Fibroblast of pulmonary artery (primary cell): ENCODE measurements around the gene ZKSCAN8.
"Not testable (repeated sequence)": the region's sequence is repeated elsewhere in the genome, so short reads cannot be mapped to it uniquely, and the experiment has no call there.

Experiments
- DNase-seq: peaks from one replicate; pipeline ENCODE4 v3.0.0-alpha.2; 2010; ENCODE audit warnings: low read depth
- H3K4me3 ChIP-seq: replicated peaks from 2 replicates; pipeline ENCODE4 v1.5.1; 2011; ENCODE audit warnings: low read depth, mild to moderate bottlenecking, control low read depth, low read length, moderate library complexity
- CTCF ChIP-seq: IDR thresholded peaks from 2 replicates; pipeline ENCODE4 v1.5.1; 2011; ENCODE audit warnings: mild to moderate bottlenecking, control low read depth, low read length, inconsistent platforms; ENCODE audit errors: missing control alignments

The ZKSCAN8 gene

GRCh38 chr6:28141500-28142329 is at the start of gene ZKSCAN8:
Gene ZKSCAN8 (plus strand): TSS chr6:28141883. CDS start chr6:28148408, 6,525 bp downstream.
- no peak for TF ChIP-seq CTCF
- peak; percentile 89 for DNase-seq
- H3K4me3 ChIP-seq = peak within 1 kb of the TSS; percentile 88

GRCh38 chr6:28102222-28102621 is 39.5 kb upstream of the ZKSCAN8 start:
- DNase-seq = not testable (repeated sequence)

GRCh38 chr6:28102699-28103098 is 39.0 kb upstream of the ZKSCAN8 start:
- not testable (repeated sequence) for H3K4me3 ChIP-seq, DNase-seq

More at GRCh38 chr6:28102222-28102621, 39.5 kb upstream of the ZKSCAN8 start:
- not testable (repeated sequence) for H3K4me3 ChIP-seq

GRCh38 chr6:28104392-28105244 is 37.1 kb upstream of the ZKSCAN8 start:
- H3K4me3 ChIP-seq = peak overlapping the region; percentile 70
- DNase-seq = peak; percentile 77
- peak; percentile 56 for TF ChIP-seq CTCF

- no peak for TF ChIP-seq CTCF
- peak overlapping the region; percentile 70 for H3K4me3 ChIP-seq
- peak; percentile 16 for DNase-seq
Measured at GRCh38 chr6:28105245-28105639, 36.4 kb upstream of the ZKSCAN8 start.

- TF ChIP-seq CTCF = no peak
- no peak overlapping the region for H3K4me3 ChIP-seq
- no peak for DNase-seq
Measured at GRCh38 chr6:28107506-28107905, 34.2 kb upstream of the ZKSCAN8 start.

- DNase-seq = no peak
- no peak overlapping the region for H3K4me3 ChIP-seq
- TF ChIP-seq CTCF = no peak
Measured at GRCh38 chr6:28111964-28112363, 29.7 kb upstream of the ZKSCAN8 start.
